GM06990 (cell line): Measurements from ENCODE around the gene EHD3.

Experiments used
- DNase-seq: peaks from one replicate; pipeline ENCODE4 v3.0.0-alpha.2; 2011; ENCODE audit not compliant: insufficient read length; ENCODE audit errors: extremely low read depth
- H3K27me3 ChIP-seq: replicated peaks from 2 replicates; pipeline ENCODE4 v1.6.0; 2011; ENCODE audit warnings: low read length; ENCODE audit not compliant: control insufficient read depth, insufficient read depth
- H3K36me3 ChIP-seq: 2 replicates; pipeline ENCODE4 v1.5.1; 2011; ENCODE audit warnings: low read length; ENCODE audit not compliant: control insufficient read depth, insufficient read depth
- H3K4me3 ChIP-seq: replicated peaks from 2 replicates; pipeline ENCODE4 v1.5.1; 2011; ENCODE audit warnings: low read depth, mild to moderate bottlenecking, control low read depth, low read length
- CTCF ChIP-seq: IDR thresholded peaks from 2 replicates; pipeline ENCODE4 v1.5.1; 2011; ENCODE audit warnings: low read length, control low read depth, mild to moderate bottlenecking, inconsistent platforms; ENCODE audit not compliant: insufficient read depth, poor library complexity, severe bottlenecking

Gene EHD3

GRCh38 chr2:31296641-31297287, 62.8 kb downstream of the EHD3 start:
- DNase-seq, result no peak
- no peak for TF ChIP-seq CTCF
- no peaks in the 10 kb centered on the region for H3K36me3 ChIP-seq
- no peak overlapping the region for H3K4me3 ChIP-seq
- no peaks in the 10 kb centered on the region; the same call in none of the 2 replicates for H3K27me3 ChIP-seq

- Histone ChIP-seq H3K4me3 (no peak overlapping the region), H3K27me3 (no peaks in the 10 kb centered on the region; the same call in none of the 2 replicates), H3K36me3 (no peaks in the 10 kb centered on the region)
- no peak for DNase-seq
- no peak for TF ChIP-seq CTCF
These were observed 63.8 kb downstream of the EHD3 start for GRCh38 chr2:31297751-31298150.

GRCh38 chr2:31299547-31299946, 65.6 kb downstream of the EHD3 start:
- Histone ChIP-seq H3K36me3 (no peaks in the 10 kb centered on the region), H3K27me3 (peaks cover 2% of the 10 kb centered on the region), H3K4me3 (no peak overlapping the region)
- DNase-seq, result no peak
- TF ChIP-seq CTCF, result no peak

- Histone ChIP-seq H3K4me3 (no peak overlapping the region), H3K27me3 (peaks cover 2% of the 10 kb centered on the region)
- no peak for DNase-seq
These were observed 66.4 kb downstream of the EHD3 start for GRCh38 chr2:31300309-31300708.

GRCh38 chr2:31302940-31303563, 69.1 kb downstream of the EHD3 start:
- no peak for DNase-seq
- no peak for TF ChIP-seq CTCF

More at GRCh38 chr2:31300309-31300708, 66.4 kb downstream of the EHD3 start:
- TF ChIP-seq CTCF, result no peak
- no peaks in the 10 kb centered on the region for H3K36me3 ChIP-seq

GRCh38 chr2:31304816-31305215, 70.9 kb downstream of the EHD3 start:
- no peak for TF ChIP-seq CTCF
- Histone ChIP-seq H3K4me3 (no peak overlapping the region), H3K27me3 (peaks cover 2% of the 10 kb centered on the region), H3K36me3 (no peaks in the 10 kb centered on the region)
- DNase-seq, result no peak

More at GRCh38 chr2:31302940-31303563, 69.1 kb downstream of the EHD3 start:
- H3K27me3 ChIP-seq, result peaks cover 2% of the 10 kb centered on the region
- no peak overlapping the region for H3K4me3 ChIP-seq
- H3K36me3 ChIP-seq, result no peaks in the 10 kb centered on the region
